SW 1271 (cell line): Measurements from ENCODE around the gene CIROP.

Experiments
- DNase-seq, 2 experiments: peaks; one replicate each; lab custom pipeline; 2025; lab: John Stamatoyannopoulos, UW

CIROP gene

GRCh38 chr14:23067847-23068788, 36.7 kb downstream of the CIROP start:
- no peak for DNase-seq

DNA sequence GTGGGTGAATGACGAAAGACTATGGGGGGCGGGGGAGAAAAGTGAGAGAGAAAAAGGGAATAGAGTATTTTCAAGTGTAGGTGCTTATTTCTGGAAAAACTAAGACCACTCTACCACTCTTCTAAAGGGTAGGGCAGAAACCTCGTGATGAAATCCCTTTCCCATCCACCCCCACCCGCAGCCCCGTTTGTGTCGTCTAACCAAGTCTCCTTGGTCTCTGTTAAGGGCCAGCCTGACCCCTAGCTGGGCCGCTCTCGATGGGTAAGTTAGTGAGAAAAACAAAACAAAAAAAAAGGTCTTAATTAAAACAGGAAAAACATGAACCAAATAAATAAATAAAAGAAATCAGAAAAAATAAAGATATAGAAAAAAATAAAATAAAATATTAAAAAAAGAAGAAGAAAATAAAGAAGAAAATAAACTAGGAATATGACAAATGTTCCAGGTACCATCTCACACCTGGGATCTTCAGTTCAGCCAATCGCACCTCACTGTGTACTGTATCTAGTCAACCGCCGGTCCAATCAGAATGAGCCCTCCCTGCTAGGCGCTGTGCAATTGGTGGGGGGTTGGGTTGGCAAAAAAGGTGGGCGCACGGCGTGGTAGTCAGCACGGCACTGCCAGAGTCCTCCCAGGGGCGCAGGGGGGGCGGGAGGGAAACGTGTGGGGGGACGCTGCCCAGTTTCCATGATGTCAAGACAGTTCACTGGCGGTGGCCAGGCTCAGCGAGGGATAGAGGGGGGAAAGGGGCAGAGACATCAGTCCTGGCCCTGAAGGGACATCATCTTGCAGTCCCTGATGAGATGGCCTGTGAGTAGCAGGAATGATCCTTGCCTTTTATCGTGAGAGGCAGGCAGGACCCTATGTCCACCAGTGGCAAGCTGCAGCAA, 37.7 kb downstream of the CIROP start:
- DNase-seq: no peak

GRCh38 chr14:23066368-23066767, 38.4 kb downstream of the CIROP start:
- no peak for DNase-seq

DNA sequence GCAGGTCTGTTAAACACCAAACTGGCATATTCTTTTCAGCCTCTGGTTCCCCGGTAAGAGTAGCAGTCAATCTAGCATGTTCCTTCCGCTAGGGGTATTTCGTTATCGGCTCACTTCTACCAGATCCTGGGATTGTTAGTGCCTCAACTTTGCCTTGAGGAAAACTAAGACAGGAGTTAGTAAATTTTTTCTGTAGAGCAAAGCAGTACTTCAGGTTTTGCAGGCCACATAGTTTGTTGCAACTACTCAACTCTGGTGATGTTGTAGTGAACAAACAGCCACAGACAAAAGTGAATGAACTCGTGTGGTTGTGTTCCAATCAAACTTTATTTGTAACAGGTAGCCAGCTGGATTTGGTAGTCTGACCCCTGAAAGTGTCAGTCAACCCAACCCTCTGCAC, 41.2 kb downstream of the CIROP start:
- no peak for DNase-seq

GRCh38 chr14:23062002-23062401, 42.8 kb downstream of the CIROP start:
- no peak for DNase-seq

GRCh38 chr14:23060536-23061260, 44.1 kb downstream of the CIROP start:
- DNase-seq: no peak

GRCh38 chr14:23058654-23059504, 45.9 kb downstream of the CIROP start:
- no peak for DNase-seq

DNA sequence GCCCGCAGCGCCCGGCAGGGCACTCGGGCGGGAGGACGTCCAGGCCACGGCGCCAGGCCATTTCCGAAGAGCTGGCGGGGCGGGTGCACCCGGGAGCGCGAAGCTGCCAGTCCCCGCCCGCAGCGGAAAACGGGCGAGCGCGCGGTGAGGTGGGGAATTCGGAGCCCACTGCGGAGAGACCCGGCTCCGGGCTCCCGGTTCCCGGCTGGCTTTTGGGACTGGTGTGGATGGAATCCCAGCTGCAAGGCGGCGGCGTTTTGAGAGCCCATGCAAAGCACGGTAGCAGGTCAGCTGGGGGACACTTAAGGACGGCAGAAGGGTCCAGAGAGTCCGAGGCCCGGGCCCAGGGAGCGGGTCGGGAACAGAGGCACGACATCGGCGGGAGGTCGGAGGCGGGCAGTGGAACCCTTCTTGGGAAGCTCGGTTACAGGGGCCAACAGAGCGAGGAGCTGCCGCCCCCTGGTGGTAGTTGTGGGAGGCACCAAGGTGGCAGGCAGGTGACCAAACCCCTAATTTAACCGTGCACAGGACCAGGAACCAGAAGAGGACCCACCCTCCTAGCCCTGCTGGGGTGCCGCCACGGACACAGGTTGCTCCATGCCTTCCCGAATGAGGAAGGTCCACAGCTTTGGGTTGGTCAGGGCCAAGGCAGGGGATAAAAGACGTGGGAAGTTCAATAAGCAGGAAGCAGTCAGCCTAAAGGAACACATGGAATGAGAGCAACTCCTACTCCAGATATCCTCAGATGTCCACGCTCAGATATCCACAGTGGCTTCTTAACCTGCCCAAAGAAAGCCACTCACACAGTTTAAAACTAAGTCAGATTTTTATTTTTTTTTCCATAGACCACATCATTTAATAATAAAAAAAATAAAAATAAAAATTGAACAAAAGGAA, 46.8 kb downstream of the CIROP start:
- DNase-seq: no peak

DNA sequence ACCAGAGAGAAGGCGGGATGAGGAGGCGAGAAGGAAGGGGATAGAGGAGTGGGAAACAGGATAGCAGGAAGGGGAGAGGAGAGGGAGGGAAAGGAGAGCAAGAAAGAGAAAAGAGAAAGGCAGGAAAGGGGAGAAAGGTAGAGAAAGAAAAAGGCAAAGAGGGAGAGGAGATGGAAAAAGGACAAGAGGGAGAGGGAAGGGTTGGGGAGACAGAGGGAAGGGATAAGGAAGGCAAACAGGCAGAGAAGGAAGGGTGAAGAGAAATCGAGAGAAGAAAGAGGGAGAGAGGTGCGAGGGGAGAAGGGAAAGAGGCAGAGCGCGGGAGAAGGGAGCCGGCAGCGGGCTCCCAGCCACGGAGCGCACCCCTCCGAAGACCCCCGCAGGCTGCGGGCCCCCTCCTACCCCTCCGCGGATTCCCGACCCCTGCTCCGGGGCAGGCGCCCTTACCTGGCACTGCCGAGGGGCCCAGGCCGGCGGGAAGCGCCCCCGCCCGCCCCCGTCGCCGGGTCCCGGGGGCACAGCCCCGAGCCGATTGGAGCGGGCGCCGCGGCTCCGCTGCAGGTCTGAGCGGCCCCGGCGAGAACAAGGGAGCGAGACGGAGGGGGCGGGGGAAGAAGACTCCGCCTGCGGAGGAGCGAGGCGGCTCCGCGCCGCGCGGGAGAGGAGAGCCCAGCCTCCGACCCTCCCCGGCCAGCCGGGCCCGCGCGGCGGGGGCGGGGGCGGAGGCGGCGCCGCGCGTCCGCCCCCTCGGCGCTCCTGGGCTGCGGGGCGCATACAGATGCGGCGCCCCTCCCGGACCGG, 47.6 kb downstream of the CIROP start, which contains the start of gene CDH24:
Gene CDH24, minus strand, starts transcription at position 565 of the 801 bp plus-strand sequence. CDS start 1,787 bp downstream, outside the sequence.
- no peak for DNase-seq

GRCh38 chr14:23056145-23056955, 48.4 kb downstream of the CIROP start:
- DNase-seq: no peak

DNA sequence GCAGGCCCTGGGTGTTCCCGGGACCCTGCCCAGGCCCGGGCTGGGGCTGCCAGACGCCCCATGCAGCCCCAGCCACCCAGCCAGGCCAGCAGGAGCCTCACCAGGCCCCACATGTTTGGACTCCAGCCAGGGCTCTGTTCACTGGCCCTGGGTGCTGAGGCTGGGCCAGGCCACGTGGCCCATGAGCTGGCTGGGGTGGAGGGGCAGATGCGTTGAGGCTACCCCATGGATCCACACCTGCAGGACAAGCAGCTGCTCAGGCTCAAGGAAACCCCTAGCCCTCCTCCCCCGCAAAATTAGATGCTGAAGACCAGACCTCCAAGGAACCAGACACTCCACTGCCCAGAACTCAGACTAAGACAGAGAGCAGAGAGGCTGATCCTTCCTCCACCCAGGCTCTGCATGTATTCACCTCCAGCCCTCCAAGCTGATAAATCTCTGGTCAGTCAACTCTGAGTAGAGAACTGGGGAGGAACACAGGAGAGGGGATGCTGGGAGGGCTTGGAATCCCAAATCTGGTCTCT, 49.1 kb downstream of the CIROP start:
- DNase-seq: no peak

- DNase-seq: no peak
Observed at GRCh38 chr14:23055147-23055550, 49.6 kb downstream of the CIROP start.

GRCh38 chr14:23054000-23054811, 50.6 kb downstream of the CIROP start:
- no peak for DNase-seq

- DNase-seq: no peak
Observed at GRCh38 chr14:23053426-23053825, 51.4 kb downstream of the CIROP start.

DNA sequence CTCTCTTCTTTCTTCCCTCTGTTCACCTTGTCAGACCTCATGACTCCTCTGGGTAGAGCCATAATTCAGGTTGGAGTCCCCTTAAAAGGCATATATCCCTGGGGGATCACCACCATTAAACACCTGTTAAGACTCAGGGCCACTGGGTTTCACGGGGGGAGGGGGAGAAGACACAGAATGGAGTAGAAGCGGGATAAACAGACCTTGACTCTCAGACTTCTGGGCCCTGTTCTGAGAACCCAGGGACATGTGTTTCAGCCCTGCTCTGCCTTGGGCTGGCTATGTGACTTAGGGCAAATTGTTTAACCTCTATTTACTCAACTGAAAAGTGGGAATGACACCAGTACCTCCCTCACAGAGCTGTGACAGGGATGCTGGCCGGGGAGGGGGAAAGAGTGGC, 52.1 kb downstream of the CIROP start:
- no peak for DNase-seq

GRCh38 chr14:23052182-23052623, 52.6 kb downstream of the CIROP start:
- DNase-seq: no peak
